ENCODE measurements around the gene ARHGAP24. TPM values are rescaled to one million over a fixed set of nuclear protein-coding genes. Genes with fewer than 3 reads are reported as not detected.
"Not testable (repeated sequence)": the region's sequence is repeated elsewhere in the genome, so short reads cannot be mapped to it uniquely, and the experiment has no call there.

ARHGAP24 gene
- total and polyA plus RNA-seq, 5 donors from 2014 or later, result 0.14 to 0.53 (median 0.35) TPM; not detected in 2

DNA sequence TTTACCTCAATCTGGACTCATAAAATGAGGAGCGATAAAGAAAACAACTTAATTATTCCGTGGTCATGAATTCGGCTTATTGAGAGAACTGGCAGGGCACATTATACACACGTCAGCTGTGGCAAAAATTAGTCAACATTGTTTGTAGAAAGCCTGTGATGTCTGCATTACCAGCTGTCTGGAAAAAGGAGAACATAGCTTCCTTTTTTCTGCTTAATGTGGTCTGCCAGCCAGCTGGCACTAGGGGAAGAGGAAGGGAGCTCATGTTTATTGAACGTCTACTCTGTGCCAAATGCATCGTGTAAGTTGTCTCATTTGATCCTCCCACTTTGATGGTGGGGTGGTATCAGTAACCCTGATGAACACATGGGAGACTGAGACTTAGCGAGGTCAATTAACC, 367.6 kb downstream of the ARHGAP24 start:
- no peak for DNase-seq
- Mint-ChIP-seq H3K36me3 (no peaks in the 10 kb centered on the region), H3K4me3 (no peak overlapping the region), H3K4me1 (no peaks in the 10 kb centered on the region), H3K9me3 (peaks cover 2 to 4% (median 3%) of the 10 kb centered on the region in 7 donors), H3K27ac (no peak overlapping the region), H3K27me3 (no peaks in the 10 kb centered on the region)
- Histone ChIP-seq H3K9me3 (ENCODE audit: control insufficient read depth in 2 of 2, low read length in 2 of 2) (no peaks in the 10 kb centered on the region), H3K4me3 (ENCODE audit: low read depth, low read length) (no peak overlapping the region), H3K4me1 (ENCODE audit: control insufficient read depth, insufficient read depth, low read length, poor library complexity, severe bottlenecking) (no peaks in the 10 kb centered on the region), H3K36me3 (ENCODE audit: control insufficient read depth, insufficient read depth, low read length) (no peaks in the 10 kb centered on the region), H3K27ac (ENCODE audit: insufficient read depth, low read length, poor library complexity, severe bottlenecking) (no peak overlapping the region), H3K27me3 (ENCODE audit: control insufficient read depth, insufficient read depth, low read length) (no peaks in the 10 kb centered on the region)
- ATAC-seq (ENCODE audit: low read depth in 2 of 2), result no peak

DNA sequence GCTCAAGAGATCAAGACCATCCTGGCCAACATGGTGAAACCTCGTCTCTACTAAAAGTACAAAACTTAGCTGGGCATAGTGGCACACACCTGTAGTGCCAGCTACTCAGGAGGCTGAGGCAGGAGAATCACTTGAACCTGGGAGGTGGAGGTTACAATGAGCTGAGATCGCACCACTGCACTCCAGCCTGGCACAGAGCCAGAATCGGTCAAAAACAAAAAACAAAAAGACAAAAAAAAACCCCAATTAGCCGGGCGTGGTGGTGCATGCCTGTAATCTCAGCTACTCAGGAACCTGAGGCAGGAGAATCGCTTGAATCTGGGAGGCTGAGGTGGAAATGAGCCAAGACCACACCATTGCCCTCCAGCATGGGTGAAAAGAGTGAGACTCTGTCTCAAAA, 378.8 kb downstream of the ARHGAP24 start:
- not testable (repeated sequence) for H3K36me3 ChIP-seq (ENCODE audit: control insufficient read depth, insufficient read depth, low read length); DNase-seq; H3K4me3 ChIP-seq (ENCODE audit: low read depth, low read length); ATAC-seq (ENCODE audit: low read depth in 2 of 2); H3K9me3 ChIP-seq (ENCODE audit: control insufficient read depth in 2 of 2, low read length in 2 of 2); H3K27ac ChIP-seq (ENCODE audit: insufficient read depth, low read length, poor library complexity, severe bottlenecking); H3K4me1 ChIP-seq (ENCODE audit: control insufficient read depth, insufficient read depth, low read length, poor library complexity, severe bottlenecking); H3K27me3 ChIP-seq (ENCODE audit: control insufficient read depth, insufficient read depth, low read length); H3K36me3 Mint-ChIP-seq; H3K9me3 Mint-ChIP-seq; H3K4me3 Mint-ChIP-seq; H3K27me3 Mint-ChIP-seq; H3K27ac Mint-ChIP-seq; H3K4me1 Mint-ChIP-seq

DNA sequence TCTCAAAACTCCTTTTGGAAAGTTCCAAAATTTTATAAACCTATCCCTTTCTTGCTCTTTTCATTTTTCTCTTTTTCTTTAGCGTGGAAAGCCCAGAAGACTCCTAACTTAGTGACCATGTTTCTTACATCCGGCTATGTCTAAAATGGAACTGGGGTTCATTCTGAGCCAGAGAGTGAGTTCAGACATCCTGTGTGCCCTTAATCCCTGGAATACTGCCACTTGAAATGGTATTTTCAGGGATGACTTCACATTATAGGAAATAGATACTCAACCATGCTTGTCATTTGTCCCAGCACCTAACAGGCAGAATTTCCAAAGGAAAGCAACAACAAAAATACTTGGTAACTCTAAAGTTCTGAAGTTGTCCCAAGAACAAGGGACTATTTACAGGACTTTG, 379.6 kb downstream of the ARHGAP24 start:
- Histone ChIP-seq H3K9me3 (ENCODE audit: control insufficient read depth in 2 of 2, low read length in 2 of 2) (no peaks in the 10 kb centered on the region), H3K36me3 (ENCODE audit: control insufficient read depth, insufficient read depth, low read length) (no peaks in the 10 kb centered on the region), H3K27ac (ENCODE audit: insufficient read depth, low read length, poor library complexity, severe bottlenecking) (no peak overlapping the region), H3K4me1 (ENCODE audit: control insufficient read depth, insufficient read depth, low read length, poor library complexity, severe bottlenecking) (no peaks in the 10 kb centered on the region), H3K27me3 (ENCODE audit: control insufficient read depth, insufficient read depth, low read length) (no peaks in the 10 kb centered on the region), H3K4me3 (ENCODE audit: low read depth, low read length) (no peak overlapping the region)
- Mint-ChIP-seq H3K4me3 (no peak overlapping the region), H3K4me1 (no peaks in the 10 kb centered on the region), H3K27me3 (no peaks in the 10 kb centered on the region), H3K36me3 (no peaks in the 10 kb centered on the region), H3K9me3 (peaks cover 0 to 10% (median 3%) of the 10 kb centered on the region in 7 donors), H3K27ac (peak overlapping the region in 1 of 3 donors; percentile 44)
- DNase-seq (no peak), ATAC-seq (ENCODE audit: low read depth in 2 of 2) (no peak)

DNA sequence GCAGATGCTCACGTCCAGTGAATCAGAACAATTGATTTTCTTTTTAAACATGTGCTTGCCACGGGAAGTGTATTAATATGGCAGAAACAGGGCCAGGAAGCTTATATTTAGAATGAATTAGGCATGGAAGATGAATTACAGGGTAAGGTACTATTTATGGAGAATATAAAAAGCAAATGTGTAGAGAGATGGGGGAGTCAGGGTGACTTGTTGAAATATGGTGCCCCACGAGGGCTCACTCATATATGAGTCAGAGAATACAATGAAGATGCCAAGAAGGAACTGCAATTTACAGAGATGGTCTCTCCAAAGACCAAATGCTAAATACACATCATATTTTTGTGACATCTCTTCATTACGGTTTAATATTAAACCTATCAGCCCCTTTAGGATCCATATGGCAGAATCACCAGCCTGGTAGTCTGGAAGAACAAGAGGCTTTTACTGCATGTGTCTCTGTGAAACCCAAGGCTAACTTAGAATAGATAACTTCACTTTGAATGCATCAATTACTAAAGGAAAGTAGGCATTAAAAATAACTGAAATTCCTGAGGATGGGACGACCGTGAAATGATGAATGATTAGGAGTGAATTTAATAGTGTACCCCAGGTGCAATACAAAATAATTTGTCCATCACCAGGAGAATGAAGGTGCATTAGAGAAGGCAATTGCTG, 385.3 kb downstream of the ARHGAP24 start:
- no peaks in the 10 kb centered on the region for H3K36me3 Mint-ChIP-seq

DNA sequence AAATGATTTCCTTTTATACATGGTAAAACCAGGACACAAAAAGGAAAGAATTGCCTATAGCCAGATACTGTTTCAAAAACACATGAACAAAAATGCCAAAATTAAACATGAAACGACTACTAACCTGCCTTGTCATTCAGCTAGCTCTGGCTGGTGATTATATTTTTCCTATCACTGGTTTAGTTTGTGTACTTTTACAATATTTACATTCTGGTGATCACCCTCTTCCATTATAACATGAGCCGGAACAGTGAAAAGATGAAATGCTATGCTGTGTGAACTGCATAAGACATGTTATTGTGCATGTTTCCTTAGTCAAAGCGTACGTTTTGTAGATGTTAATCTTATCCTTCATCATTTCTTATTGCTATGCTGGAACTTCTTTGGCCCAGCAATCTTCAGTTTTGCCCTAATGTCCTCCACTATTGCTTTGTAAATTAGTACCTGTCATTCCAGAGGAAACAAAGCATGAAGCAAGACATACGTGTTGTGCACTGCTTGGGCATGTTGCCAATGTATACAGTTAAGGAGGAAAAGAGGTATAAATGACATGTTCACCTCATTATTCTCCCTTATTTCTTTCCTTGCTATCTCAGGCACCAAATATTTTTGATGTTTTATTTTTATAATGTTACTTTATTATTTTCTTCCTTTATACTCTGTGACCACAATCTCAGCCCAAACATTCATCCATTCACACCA, 386.3 kb downstream of the ARHGAP24 start:
- H3K4me1 ChIP-seq (ENCODE audit: control insufficient read depth, insufficient read depth, low read length, poor library complexity, severe bottlenecking), result no peaks in the 10 kb centered on the region
- no peaks in the 10 kb centered on the region for H3K9me3 ChIP-seq (ENCODE audit: control insufficient read depth in 2 of 2, low read length in 2 of 2)
- no peak overlapping the region for H3K27ac Mint-ChIP-seq
- H3K4me1 Mint-ChIP-seq, result no peaks in the 10 kb centered on the region
- H3K27me3 Mint-ChIP-seq, result no peaks in the 10 kb centered on the region
- ATAC-seq (ENCODE audit: low read depth in 2 of 2), result no peak
- no peaks in the 10 kb centered on the region for H3K27me3 ChIP-seq (ENCODE audit: control insufficient read depth, insufficient read depth, low read length)
- H3K36me3 ChIP-seq (ENCODE audit: control insufficient read depth, insufficient read depth, low read length), result no peaks in the 10 kb centered on the region
- no peak overlapping the region for H3K27ac ChIP-seq (ENCODE audit: insufficient read depth, low read length, poor library complexity, severe bottlenecking)
- no peak for DNase-seq
- H3K4me3 Mint-ChIP-seq, result no peak overlapping the region
- H3K4me3 ChIP-seq (ENCODE audit: low read depth, low read length), result no peak overlapping the region
- no peaks in the 10 kb centered on the region for H3K36me3 Mint-ChIP-seq
- peaks cover 0 to 5% (median 0%) of the 10 kb centered on the region in 7 donors for H3K9me3 Mint-ChIP-seq

More for the DNA sequence above, 385.3 kb downstream of the ARHGAP24 start:
- H3K27ac Mint-ChIP-seq, result no peak overlapping the region
- no peak overlapping the region for H3K4me3 ChIP-seq (ENCODE audit: low read depth, low read length)
- H3K9me3 ChIP-seq (ENCODE audit: control insufficient read depth in 2 of 2, low read length in 2 of 2), result no peaks in the 10 kb centered on the region
- H3K27ac ChIP-seq (ENCODE audit: insufficient read depth, low read length, poor library complexity, severe bottlenecking), result no peak overlapping the region
- H3K4me1 ChIP-seq (ENCODE audit: control insufficient read depth, insufficient read depth, low read length, poor library complexity, severe bottlenecking), result no peaks in the 10 kb centered on the region
- ATAC-seq (ENCODE audit: low read depth in 2 of 2) (no peak), DNase-seq (no peak)
- H3K27me3 ChIP-seq (ENCODE audit: control insufficient read depth, insufficient read depth, low read length), result no peaks in the 10 kb centered on the region
- no peaks in the 10 kb centered on the region for H3K4me1 Mint-ChIP-seq
- no peaks in the 10 kb centered on the region for H3K27me3 Mint-ChIP-seq
- H3K9me3 Mint-ChIP-seq, result peaks cover 0 to 5% (median 1%) of the 10 kb centered on the region in 7 donors
- H3K4me3 Mint-ChIP-seq, result no peak overlapping the region
- H3K36me3 ChIP-seq (ENCODE audit: control insufficient read depth, insufficient read depth, low read length), result no peaks in the 10 kb centered on the region

DNA sequence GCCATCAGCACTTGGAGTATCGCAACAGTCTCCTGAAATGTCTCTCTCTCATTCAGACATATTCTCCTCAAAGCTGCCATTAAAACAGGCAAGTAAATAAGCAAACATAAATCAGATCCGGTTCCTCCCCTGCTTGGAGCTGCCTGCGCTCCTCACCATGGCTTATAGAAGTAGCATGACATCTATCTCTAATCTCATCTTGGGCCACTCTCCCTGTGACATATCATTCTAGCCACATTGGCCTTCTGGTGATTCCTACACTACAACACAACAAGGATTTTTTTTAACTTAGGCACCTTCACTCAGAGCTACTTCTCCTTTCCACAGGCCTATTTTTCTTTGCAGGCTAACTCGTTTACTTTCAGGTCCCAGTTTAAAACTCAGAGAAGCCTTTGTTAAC, 387.9 kb downstream of the ARHGAP24 start:
- no peak for DNase-seq

DNA sequence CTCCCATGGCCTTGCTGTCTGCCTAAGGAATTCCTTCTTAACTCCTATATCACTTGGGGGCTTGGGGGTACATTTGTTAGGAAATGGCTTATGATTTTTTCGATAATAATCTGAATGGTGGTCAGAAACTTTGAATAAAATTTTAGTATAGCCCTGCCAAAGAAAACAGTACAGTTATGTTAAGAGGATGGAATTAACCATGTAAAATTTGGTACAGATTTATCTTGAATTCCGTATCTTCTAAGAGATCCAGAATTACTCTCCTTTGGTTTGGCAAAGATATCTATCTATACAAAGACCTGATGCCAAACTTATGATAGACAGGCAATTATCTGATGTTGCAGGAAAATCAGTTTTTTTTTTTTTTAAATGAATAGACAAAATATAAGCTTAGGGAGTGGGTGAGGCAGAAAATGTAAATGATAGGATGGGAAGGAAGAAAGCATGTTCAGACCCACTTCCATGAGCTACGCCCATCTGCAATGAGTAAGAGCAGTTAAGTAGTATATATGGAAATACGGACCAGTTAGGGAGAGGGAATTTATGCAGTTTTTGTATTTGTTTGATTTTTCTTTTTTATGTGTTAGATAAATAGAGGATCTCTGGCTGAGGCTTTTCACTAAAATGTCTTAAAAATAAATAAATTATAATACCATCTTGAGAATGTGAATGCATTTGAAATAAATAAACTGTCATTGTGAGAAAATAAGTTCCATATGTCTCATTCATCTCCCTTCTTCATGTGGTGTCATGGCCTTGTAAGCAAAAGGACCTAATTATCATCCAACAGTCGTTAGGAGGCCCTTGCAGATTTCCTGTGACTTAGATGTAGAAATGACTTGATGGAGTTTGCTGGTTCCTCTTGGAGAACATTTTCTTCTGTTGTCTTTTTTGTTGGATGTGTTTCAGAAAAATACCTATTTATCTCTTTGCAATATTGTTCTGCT, 389.6 kb downstream of the ARHGAP24 start:
- ATAC-seq (ENCODE audit: low read depth in 2 of 2) (no peak), DNase-seq (no peak)
- Mint-ChIP-seq H3K36me3 (no peaks in the 10 kb centered on the region), H3K9me3 (peaks cover 0 to 5% (median 1%) of the 10 kb centered on the region in 7 donors), H3K27ac (no peak overlapping the region), H3K27me3 (no peaks in the 10 kb centered on the region), H3K4me3 (no peak overlapping the region), H3K4me1 (no peaks in the 10 kb centered on the region)
- no peaks in the 10 kb centered on the region for H3K4me1 ChIP-seq (ENCODE audit: control insufficient read depth, insufficient read depth, low read length, poor library complexity, severe bottlenecking)
- no peak overlapping the region for H3K27ac ChIP-seq (ENCODE audit: insufficient read depth, low read length, poor library complexity, severe bottlenecking)
- H3K27me3 ChIP-seq (ENCODE audit: control insufficient read depth, insufficient read depth, low read length), result no peaks in the 10 kb centered on the region
- H3K36me3 ChIP-seq (ENCODE audit: control insufficient read depth, insufficient read depth, low read length), result no peaks in the 10 kb centered on the region
- no peaks in the 10 kb centered on the region for H3K9me3 ChIP-seq (ENCODE audit: control insufficient read depth in 2 of 2, low read length in 2 of 2)
- H3K4me3 ChIP-seq (ENCODE audit: low read depth, low read length), result no peak overlapping the region

More for the DNA sequence above, 387.9 kb downstream of the ARHGAP24 start:
- Mint-ChIP-seq H3K9me3 (peaks cover 0 to 5% (median 1%) of the 10 kb centered on the region in 7 donors), H3K27me3 (no peaks in the 10 kb centered on the region), H3K27ac (no peak overlapping the region), H3K36me3 (no peaks in the 10 kb centered on the region), H3K4me1 (no peaks in the 10 kb centered on the region), H3K4me3 (no peak overlapping the region)
- Histone ChIP-seq H3K27ac (ENCODE audit: insufficient read depth, low read length, poor library complexity, severe bottlenecking) (no peak overlapping the region), H3K9me3 (ENCODE audit: control insufficient read depth in 2 of 2, low read length in 2 of 2) (no peaks in the 10 kb centered on the region), H3K36me3 (ENCODE audit: control insufficient read depth, insufficient read depth, low read length) (no peaks in the 10 kb centered on the region), H3K4me1 (ENCODE audit: control insufficient read depth, insufficient read depth, low read length, poor library complexity, severe bottlenecking) (no peaks in the 10 kb centered on the region), H3K4me3 (ENCODE audit: low read depth, low read length) (no peak overlapping the region), H3K27me3 (ENCODE audit: control insufficient read depth, insufficient read depth, low read length) (no peaks in the 10 kb centered on the region)
- no peak for ATAC-seq (ENCODE audit: low read depth in 2 of 2)

Data from CD4-positive, CD25-positive, alpha-beta regulatory T cell (primary cell).